HG03135 (cell line): ENCODE measurements around the gene ARHGAP4.

ENCODE experiments used
- ATAC-seq: cut with Tn5 transposase; IDR thresholded peaks from one replicate; pipeline ENCODE4 v1.9.1; 2021; ENCODE audit warnings: mild to moderate bottlenecking, moderate library complexity; ENCODE audit not compliant: unreplicated experiment

ARHGAP4 gene

DNA sequence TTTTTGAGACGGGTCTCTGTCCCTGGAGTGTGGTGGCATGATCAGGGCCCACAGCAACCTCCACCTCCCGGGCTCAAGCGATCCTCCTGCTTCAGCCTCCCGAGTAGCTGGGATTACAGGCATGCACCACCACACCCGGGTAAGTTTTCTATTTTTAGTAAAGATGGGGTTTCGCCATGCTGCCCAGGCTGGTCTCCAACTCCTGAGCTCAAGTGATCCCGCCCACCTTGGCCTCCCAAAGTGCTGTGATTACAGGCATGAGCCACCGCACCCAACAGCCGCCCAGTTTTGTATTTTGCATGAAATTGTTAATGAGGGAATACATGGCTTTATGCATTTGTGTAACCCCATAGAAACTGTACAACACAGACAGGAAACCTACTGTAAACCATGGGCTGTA, 2.8 kb upstream of the ARHGAP4 start:
- no peak for ATAC-seq

DNA sequence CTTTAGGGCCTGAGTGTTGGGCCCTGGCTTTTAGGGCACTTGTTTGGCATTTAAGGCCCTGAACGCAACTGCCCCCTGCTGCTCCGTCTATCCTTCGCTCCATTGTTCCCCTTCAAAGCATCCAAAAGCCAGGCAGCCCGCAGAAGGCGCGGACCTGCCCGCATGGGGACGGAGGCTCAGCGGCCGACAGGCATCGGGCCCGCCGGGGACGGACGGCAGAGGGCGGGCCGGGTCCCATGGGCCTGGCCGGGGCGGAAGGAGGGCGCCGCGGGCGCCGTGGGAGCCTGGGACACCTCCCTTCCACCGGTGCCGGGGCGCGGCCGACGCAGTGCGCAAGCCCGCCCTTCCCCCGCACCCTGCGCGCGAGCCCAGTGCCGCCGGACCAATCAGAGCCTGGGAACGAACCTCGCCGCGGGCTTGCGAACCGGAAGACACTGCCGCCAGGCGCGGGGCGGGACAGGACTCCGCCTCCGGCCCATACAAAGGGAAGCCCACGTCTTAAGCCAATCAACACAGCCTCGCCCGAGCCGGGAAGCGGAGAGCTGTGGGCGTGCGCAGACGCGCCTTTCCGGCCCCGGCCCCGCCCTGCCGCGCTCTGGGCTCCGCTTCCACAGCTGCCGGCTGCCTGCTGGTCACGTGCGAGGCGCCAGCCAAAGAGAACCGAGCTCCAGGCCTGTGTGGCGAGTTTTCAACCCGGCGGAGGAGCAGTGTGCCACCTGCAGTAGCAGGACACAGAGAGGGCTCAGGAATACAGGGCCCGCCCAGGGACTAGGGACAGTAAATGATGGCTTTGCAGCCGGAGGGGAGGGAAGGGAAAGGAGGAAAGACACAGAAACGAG, 2.1 kb upstream of the ARHGAP4 start:
- peak; percentile 73 for ATAC-seq

DNA sequence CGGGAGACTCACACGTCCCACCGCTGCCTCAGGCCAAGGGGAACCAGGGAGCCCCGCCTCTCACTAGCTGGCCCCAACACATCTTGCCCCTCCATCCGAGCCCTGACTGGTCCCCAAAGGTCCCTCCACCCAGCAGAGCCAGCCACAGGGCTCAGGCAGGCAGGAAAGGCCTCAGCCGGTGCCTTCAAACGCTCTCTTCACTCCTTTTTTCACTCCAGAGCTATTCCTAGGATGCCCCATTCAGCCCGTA, 1.5 kb upstream of the ARHGAP4 start:
- ATAC-seq, result no peak

DNA sequence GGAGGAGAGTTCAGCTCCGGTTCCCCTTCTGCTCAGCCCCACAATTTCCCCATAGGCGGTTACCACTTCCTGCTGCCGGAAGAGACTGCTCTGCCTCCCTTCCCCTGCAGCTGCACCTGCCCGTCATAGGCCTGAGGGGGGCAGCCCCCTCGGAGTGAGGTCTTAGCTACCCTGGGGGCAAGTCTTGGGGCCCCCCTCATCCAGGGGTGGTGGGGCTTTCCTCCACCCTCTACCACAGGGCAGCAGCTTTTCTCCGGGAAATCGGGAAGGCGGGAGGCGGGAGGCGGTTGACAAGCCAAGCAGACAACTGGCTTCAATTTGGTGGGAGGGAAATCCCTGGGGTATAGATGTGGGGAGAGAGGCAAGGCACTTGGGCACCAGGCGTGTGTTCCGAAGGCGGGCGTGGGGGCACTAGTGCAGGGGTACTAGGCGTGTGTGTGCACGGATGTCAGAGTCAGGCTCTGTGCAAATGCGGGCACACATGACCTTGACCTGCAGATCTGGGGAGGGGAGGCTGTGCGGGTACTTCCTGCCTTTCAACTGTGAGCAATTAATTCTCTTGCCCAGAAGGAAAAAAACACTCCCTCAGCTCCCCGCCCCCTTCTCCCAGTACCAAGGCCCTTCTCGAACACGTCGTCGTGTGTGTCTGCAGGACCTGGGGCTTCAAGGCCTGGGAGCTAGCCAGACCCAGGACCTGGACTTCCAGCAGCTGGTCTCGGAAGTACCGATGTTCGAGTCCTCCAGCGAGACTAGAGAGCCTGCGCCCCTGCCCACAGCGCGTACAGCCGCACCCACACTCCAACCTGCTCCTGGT, 1.0 kb upstream of the ARHGAP4 start:
- ATAC-seq, result peak; percentile 50

DNA sequence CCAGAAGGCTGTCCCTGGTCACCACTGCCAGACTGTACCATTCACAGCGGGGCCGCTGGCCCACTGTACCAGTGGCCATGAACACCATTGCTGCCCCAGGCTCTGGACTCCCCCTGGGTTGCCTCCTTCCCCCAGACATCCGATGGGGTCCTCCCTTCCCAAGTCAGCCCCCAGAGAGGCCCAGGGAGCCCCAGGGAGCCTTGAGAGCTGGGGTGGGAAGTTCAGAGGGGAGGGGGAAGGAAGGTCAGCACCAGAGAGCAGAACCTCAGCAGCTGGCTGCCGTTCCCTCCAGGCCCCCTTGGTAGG, 441 bp upstream of the ARHGAP4 start:
- ATAC-seq, result peak; percentile 0

DNA sequence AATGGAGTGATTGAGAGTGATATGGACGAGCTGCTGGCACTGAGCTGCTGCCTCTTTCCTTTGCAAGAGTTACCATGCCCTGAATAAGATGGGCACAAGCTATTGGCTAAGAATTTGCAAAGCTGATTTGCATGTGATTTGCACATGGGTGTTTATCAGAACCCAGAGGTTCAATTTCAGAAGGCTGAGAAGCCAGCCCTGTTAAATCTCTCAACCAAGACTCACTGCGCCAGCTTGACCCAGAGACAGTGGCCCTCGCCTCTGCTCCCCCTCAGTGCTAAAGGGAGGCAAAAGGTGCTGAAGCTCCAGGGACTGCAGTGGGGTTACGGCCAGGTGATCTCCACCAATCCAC, 701 bp downstream of the ARHGAP4 start:
- no peak for ATAC-seq

DNA sequence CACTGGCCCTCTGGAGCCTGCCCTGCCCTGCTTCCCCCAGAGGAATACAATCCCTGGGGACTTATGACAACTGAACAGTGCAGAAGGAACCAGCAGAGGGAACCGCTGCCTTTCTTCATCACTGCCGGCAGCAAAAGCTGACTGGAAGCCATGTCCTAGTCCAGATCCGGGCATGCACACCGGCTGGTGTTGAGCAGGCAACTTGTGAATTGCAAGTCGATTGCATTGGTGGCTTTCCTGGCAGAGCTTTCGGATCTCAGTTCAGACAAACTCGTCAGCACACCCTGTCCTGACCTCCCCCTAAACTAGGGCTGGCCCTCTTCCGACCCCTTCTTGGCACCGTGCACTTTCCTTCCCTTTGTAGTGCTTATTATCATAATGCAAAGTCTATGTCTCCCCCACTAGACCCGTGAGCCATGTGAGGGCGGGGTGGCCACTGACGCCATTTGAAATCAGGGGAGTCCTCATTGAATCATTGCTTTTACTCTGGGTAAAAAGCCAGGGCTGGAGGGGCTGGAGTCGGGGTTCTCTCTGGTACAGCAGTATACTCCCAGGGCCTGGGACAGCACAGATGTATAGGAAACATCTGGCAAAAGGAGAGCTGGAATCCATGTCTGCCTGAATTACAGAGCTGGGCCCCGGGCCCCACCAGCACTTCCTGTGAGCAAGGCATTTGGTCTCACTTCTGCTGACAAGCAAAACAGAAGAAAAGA, 1.8 kb downstream of the ARHGAP4 start:
- no peak for ATAC-seq

DNA sequence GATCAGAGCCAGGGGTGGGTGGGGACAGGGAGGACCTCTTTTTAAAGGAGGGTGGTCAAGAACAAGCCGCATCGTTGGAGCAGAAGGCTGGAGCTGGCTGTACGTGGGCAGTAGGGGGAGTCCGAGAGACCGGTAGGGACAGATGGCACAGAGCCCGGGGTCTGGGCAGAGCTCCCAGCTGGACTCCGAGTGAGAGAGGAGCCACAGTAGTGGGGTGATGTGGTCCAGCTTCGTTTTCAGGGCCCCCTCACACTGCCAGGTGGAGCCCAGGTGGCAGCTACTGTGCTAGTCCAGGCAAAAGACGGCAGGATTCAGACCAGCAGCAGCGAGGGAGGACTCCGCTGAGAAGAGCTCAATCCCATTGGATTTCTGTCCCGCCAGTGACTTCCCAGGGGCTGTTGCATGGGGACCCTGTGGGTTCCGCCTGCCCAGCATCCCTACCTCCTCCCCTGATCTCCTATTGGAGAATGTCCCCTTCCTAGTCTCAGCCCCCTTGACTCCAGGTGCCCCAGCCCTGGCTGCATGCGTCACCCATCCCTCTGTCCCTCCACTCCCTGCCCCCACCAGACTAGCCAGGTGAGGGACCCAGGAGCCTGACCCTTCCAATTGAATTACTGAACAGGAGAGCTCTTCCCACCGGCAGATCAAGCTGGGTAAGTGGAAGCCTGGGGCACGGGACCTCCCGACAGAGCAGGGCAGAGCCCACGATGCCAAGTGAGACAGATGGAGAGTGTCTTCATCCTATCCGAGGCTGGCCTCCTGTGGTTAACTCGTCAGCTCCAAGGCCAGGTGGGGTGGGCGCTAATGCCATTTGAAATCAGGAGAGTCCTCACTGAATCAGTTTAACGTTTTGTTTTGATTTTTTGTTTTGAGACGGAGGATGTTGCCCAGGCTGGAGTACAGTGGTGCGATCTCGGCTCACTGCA, 2.9 kb downstream of the ARHGAP4 start:
- ATAC-seq, result no peak

DNA sequence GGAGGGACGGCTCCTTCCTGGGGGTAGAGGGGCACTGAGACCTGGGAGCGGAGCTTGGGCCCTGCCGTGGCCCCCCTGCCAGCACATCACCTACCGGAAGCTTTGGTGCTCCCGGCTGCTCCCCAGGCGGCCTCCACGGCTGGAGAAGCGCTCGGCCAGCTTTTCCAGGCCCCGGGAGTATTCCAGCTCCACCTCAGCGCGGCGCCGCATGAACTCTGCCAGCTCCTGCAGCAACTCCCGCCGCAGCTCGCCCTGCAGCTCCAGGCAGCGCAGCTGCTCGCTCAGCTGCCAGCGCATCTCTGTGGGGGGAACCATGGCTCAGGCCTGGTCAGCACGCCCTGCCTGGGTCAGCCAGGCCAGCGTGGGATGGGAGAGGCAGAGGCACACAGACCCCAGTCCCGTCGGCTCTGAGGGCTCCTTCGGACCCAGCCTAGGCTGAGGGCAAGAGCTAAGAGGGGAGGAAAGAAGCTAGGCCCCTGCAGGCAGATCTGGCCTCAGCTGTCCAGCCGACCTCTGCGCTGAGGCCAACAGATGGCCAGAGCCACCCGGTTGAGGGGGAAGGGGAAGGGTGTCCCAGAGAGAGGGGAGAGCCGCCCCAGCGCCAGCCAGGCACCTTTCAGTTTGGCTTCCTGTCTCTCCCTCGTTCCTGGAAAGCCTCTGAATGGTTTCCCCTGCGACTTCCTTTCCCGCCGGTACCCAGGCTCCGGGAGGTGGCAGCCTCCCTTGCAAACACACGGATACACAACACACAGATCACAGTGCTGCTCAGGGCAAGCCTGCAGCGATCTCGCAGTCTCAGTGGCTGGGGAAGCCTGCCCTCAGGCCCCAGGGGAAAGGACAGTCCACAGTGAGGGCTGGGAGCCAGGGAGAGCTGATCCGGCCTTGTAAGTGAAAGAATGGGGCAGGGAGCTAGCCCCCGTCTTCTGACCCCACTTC, 4.3 kb downstream of the ARHGAP4 start:
- no peak for ATAC-seq

DNA sequence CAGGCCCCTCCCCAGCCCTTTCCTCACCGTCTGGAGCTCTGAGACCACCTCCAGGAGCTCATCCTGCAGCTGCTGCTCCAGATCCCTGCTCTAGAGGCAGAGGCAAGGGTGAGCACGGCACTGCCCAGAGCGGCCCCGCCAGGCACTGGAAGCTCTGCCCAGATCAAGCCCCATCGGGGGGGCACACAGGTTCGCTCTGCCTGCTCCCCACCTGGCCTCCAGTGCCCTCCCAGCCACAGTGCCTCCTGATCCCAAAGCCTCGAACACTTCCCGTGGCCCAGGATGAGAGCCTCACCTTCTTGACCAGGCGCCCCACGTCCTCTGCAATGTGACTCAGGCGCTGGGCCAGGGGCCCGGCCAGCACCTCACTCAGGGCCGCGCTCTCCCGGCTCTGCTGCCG, 5.0 kb downstream of the ARHGAP4 start:
- no peak for ATAC-seq

DNA sequence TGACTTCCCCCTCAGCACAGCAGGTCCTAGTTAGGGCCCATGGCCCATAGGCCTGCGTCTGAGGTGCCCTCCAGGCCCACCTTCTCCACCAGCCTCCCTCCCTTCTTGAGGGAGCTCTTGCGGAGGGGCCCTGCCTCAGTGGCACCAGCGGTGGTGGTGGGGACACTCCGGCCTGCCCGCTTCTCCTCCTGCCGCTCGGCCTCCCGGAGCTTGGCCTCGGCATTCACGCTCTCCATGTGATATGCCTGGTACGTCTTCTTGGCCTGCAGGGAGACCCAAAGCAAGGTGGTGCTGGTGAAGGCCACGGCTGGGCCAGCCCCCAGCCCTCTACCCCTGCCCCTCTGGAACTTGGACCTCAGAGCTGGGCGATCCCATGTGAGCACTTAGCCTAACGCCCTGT, 5.5 kb downstream of the ARHGAP4 start:
- no peak for ATAC-seq

DNA sequence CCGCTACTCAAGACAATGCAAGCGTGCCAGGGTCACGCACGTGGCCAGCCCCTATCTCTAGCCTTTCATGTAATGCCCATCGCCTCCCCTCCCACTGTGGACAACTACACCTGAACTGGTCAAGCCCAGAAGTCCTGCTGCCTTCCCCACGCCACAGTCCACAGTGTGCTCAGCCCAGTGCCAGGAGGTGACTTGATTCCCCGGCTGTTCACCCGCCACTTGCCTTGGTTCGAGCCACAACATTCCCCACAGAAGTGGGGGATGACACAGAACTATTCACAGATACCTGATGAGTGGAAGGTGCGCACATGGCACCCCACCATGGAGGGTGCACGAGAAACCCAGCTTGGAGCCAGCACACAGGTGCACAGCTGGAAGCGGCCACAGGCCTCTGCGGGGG, 6.8 kb downstream of the ARHGAP4 start:
- no peak for ATAC-seq

DNA sequence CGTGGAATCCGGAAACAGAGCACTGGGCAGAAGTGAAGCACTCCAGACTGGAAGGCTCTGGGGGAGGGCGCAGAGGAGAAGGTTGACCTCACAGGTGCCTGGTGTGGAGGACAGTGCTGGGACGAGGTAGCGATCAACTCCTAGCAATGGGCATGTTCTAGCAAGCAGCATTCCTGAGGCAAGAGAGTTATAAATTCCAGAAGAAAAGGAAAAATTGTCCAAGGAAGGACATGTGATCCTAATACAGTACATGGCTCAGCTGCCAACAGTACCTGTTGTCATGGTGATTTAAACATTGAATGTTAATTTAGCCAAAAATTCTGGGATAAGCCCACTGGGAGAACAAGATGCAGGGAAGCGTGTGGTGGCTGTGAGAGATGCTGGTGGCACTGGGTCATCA, 8.2 kb downstream of the ARHGAP4 start:
- no peak for ATAC-seq

DNA sequence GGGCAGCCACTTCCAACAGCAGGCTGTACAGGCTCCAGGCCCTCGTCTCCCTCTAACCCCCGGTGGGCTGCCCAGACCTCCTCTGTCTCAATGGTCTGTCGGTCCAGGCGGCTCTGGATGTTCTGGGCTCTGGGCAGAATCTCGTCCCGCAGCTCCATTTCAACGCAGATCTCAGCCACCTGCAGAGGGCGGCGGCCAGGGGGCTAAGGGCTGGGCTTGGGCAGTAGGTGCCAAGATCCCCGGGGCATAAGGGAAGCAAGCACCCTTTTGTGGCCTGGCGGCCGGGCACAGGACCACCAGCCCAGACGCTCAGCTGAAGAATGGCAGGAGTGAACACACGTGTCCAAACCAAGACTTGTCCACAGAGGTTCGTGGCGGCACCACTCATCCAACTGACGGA, 12.4 kb downstream of the ARHGAP4 start:
- no peak for ATAC-seq

DNA sequence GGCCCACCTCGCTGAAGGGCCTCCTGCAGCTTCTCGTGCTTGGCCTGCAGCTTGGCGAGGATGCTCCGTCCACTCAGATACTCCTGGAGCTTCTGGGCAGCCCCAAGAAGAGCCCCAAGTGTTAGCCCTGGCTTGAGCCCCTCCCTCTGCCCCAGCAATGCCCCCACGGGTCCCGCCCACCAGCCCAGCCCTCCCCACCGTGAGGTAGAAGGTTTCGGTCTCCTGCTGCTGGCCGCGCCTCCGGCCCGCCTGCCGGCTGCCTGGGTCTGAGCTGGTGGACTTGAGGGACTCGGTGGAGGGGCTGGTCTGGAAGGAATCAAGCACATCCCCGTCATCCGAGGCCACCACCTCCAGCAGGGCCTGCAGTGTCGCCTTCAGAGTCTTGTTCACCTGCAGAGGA, 12.9 kb downstream of the ARHGAP4 start:
- ATAC-seq, result no peak

DNA sequence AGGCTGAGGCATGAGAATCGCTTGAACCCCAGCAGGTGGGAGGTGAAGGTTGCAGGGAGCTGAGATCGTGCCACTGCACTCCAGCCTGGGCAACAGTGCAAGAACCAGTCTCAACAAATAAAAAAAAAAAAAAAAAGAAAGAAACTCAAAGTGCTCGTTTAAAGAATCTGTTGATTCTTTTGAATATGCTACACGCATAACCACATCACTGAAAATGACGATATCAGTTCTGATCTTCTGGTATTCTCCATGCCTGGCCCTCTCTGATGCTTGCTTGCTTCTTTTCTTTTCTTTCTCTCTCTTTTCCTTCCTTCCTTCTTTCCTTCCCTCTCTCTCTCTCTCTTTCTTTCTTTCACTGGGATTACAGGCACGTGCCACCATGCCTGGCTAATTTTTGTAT, 14.3 kb downstream of the ARHGAP4 start:
- no peak for ATAC-seq

DNA sequence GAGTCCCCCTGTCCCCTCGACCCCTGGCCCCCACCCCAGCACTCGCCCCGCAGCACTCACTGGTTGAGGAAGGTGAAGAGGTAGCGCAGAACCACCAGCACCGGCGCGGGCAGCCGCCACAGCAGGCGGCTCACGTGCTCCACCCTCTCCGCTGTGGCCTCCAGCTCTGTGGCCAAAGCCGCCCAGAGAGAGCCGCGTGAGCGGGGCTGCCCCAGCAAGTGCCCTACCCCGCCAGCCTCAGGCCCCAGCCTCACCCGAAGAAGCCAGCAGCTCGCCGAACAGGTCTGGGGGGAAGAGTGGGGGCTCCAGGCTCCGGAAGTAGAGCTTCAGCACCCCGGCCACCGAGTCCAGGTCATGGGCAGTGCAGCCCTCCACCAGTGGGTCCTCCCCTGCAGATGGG, 15.6 kb downstream of the ARHGAP4 start:
- ATAC-seq, result no peak

DNA sequence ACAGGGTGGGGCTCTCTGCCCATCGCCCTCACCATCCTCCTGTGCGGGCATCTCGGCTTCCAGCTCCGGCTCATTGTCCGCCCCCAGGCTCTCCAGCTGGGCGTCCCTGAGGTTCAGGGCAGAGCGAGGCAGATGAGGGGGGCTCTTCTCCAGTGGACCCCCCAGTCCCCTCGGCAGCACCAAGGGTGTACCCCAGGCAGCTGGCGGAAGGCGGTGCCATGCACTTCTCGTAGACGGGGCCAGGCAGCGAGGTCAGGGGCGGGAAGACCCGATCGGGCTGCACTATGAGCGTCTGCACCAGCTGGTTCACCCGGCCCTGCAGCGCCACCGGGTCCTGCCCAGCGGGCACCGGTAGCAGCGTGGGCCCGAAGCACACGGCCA, 16.1 kb downstream of the ARHGAP4 start:
- ATAC-seq, result no peak

DNA sequence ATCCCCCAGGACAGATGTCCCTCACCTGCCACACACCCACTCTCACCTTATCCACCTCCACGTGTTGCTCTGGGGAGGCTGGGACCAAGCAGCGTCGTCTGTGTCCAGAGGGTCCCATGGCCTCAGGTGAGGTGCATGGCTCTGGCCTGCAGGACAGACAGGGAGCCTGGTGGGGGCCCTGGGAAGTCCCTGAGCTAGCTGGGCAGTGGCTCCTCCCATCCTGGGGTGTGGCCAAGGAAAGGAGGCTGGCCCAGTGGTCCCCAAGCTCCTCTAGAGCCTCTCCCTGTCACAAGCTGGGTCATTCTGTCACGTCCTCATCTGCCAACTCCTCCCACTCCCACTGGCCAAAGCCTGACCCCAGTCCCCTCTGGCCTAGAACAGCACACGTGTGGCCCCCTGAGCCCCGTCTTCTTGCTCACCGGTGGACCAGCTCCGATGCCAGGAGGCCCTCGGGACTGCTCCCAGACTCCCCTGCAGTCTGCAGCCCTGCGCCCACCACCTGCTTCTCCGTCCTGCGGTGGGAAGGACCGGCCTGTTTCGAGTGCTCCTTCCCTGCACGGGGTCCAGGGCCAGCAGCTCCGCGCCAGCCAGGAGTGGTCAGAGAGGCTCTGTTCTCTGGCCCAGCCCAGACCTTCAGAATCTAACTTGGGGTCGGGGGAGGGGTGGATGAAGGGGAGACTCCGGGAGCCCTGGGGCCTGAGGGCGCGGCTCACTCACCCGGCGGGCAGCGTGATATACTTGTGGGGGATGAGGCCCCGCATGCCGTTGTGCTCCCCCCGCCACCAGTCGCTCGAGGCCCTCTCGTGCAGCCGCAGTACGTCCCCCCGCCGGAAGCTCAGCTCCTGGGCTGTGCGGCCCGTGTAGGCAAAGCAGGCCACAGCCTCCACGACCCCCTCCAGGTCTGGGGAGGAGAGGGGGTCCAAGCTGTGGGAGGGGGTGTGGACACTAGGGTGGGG, 16.8 kb downstream of the ARHGAP4 start:
- ATAC-seq, result no peak
